ENCODE results near the gene ZBTB22.
"Not testable (repeated sequence)": the region's sequence is repeated elsewhere in the genome, so short reads cannot be mapped to it uniquely, and the experiment has no call there.

The ZBTB22 gene, protein sequence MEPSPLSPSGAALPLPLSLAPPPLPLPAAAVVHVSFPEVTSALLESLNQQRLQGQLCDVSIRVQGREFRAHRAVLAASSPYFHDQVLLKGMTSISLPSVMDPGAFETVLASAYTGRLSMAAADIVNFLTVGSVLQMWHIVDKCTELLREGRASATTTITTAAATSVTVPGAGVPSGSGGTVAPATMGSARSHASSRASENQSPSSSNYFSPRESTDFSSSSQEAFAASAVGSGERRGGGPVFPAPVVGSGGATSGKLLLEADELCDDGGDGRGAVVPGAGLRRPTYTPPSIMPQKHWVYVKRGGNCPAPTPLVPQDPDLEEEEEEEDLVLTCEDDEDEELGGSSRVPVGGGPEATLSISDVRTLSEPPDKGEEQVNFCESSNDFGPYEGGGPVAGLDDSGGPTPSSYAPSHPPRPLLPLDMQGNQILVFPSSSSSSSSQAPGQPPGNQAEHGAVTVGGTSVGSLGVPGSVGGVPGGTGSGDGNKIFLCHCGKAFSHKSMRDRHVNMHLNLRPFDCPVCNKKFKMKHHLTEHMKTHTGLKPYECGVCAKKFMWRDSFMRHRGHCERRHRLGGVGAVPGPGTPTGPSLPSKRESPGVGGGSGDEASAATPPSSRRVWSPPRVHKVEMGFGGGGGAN

DNA sequence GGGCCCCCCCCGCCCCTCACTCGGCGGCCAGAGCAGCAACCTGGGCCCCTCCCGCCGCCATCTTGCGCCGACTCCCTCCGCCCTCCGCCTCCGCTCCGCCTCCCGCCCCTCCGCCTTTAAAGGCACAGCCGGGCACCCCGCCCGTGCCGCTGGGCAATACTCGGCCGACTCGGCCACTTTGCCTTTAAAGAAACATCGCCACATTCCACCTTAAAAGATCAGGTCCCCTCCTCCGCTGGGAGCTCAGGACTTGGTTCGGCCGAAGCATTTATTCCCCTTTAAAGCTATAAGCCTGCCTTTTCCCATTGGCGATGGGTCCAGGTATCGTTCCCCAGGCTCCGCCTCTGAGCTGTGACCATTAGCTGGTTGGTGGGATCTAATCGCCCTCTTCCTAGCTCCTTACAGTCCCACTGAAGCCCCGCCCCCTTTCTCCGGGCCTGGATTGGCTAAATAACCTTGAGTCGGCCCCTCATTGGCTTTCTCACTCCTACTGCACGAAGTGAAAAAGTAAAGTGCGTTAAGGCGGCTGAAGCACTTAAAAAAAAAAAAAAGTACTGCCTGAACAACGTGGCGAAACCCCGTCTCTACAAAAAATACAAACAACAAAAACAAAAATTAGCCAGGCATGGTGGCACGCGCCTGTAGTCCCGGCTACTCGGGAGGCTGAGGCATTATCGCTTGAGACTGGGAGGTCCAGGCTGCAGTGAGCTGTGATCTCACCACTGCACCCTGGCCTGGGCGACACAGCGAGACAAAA is at the start of gene ZBTB22:
TSS of gene ZBTB22 (minus strand) at position 76 of the 757 bp plus-strand sequence. CDS start 828 bp downstream, outside the sequence.
- peak; percentile 91 to 98 (median 91) for DNase-seq (ENCODE audit: low read depth in 3 of 3)

DNA sequence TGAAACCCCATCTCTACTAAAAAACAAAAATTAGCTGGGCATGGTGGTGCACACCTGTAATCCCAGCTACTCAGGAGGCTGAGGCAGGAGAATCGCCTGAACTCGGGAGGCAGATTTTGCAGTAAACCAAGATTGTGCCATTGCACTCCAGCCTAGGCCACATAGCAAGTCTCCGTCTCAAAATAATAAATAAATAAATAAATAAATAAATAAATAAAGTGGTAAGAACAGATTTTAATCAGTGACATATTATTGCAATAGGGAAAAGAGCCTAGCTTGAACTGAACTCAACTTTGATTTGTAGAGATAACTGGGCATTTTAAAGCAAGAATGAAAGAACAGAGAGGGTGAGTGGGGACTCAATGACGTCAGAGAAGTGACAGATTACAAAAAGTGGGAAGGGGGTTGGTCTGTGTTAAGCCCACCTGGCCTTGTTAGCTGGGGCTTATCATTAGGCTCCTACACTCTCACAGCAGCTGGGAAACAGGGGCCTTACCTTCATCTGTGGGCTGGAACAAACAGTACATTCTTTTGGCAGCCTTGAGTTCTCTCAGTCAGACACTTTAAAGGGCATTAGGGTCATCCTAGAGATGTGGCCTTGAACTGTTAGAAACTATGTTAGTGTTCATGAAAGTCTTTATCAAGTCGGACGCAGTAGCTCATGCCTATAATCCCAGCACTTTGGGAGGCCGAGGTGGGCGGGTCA is 49.6 kb upstream of the ZBTB22 start:
- DNase-seq (ENCODE audit: low read depth in 3 of 3), result no peak

GRCh38 chr6:33365206-33365971 is 47.8 kb upstream of the ZBTB22 start:
- not testable (repeated sequence) for DNase-seq (ENCODE audit: low read depth in 3 of 3)

- not testable (repeated sequence) for DNase-seq (ENCODE audit: low read depth in 3 of 3)
Measured at GRCh38 chr6:33364475-33365205, 47.1 kb upstream of the ZBTB22 start.

DNA sequence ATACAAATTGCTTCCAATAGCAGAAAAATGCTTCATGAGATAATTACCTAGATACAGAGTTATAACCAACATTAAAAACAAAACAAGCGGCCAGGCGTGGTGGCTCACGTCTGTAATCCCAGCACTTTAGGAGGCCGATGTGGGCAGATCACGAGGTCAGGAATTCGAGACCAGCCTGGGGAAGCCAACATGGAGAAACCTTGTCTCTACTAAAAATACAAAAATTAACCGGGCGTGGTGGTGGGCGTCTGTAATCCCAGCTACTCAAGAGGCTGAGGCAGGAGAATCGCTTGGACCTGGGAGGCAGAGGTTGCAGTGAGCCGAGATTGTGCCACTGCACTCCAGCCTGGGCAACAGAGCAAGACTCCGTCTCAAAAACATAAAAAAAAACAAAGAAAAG is 45.9 kb upstream of the ZBTB22 start:
- not testable (repeated sequence) for DNase-seq (ENCODE audit: low read depth in 3 of 3)

GRCh38 chr6:33359331-33359730 is 41.8 kb upstream of the ZBTB22 start:
- DNase-seq (ENCODE audit: low read depth in 3 of 3), result no peak

GRCh38 chr6:33357160-33357871 is 39.8 kb upstream of the ZBTB22 start:
- not testable (repeated sequence) for DNase-seq (ENCODE audit: low read depth in 3 of 3)

- no peak for DNase-seq (ENCODE audit: low read depth in 3 of 3)
Measured at GRCh38 chr6:33356295-33356694, 38.8 kb upstream of the ZBTB22 start.

GRCh38 chr6:33355860-33356259 is 38.3 kb upstream of the ZBTB22 start:
- not testable (repeated sequence) for DNase-seq (ENCODE audit: low read depth in 3 of 3)

- no peak for DNase-seq (ENCODE audit: low read depth in 3 of 3)
Measured at GRCh38 chr6:33347816-33348215, 30.3 kb upstream of the ZBTB22 start.

- DNase-seq (ENCODE audit: low read depth in 3 of 3), result not testable (repeated sequence)
Measured at GRCh38 chr6:33346972-33347371, 29.4 kb upstream of the ZBTB22 start.

DNA sequence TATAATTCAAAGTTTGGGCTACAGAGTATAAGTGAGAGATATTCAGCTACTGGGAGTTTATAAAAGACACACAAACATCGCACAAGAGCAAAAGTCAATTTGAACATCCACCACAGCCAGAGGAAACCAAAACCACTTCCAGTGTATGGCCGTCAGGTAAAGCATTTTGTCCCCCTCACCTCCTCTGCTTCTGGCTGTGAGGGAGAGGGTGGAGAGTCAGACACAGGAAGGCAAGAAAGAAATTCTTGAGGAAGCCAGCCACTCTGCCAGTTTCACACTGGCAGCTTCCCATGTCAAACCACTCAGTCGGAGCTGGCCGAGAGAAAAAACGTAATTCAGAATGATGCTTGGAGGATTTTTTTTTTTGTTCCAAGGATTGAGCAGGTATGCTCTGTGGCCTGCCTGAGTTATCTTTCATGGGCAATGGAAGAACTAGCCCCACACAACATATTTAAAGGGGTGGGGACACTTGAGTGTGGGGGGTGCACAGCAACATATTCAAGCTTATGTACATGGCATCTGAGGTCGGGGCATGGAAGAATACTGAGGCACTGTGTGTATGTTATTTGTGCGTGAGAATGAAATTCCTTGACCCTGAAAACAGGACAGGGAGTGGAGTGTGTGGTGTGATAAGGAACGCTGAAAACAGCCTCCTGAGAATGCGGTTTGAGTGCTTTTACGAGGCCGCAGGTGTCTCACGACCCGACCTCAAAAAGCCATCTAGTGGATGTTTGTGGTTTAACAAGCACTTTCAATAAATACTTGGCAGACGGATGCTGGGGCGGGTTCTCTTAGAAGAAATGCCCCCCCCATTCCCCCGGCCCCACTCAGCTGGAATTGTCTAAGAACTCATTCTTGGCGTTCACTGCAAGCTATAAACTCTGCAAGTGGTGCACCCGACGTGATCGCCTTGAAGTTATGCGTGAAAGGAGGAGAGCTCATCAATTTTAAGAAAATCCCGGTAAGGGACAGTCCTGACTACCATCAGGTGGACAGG is 27.5 kb upstream of the ZBTB22 start:
- peak; percentile 31 to 41 (median 32) for DNase-seq (ENCODE audit: low read depth in 3 of 3)

GRCh38 chr6:33343953-33344611 is 26.5 kb upstream of the ZBTB22 start:
- peak in 1 of 3 donors; percentile 22 for DNase-seq (ENCODE audit: low read depth in 3 of 3)

DNA sequence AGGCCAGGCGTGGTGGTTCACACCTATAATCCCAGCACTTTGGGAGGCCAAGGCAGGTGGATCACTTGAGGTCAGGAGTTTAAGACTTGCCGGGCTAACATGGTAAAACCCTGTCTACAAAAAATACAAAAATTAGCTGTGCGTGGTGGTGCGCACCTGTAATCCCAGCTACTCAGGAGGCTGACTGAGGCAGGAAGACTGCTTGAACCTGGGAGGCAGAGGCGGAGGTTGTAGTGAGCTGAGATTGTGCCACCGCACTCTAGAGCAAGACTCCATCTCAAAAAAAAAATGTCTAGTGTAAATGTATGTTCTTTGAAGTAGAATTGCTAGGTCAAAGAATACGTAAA is 26.0 kb upstream of the ZBTB22 start:
- DNase-seq (ENCODE audit: low read depth in 3 of 3), result not testable (repeated sequence)

DNA sequence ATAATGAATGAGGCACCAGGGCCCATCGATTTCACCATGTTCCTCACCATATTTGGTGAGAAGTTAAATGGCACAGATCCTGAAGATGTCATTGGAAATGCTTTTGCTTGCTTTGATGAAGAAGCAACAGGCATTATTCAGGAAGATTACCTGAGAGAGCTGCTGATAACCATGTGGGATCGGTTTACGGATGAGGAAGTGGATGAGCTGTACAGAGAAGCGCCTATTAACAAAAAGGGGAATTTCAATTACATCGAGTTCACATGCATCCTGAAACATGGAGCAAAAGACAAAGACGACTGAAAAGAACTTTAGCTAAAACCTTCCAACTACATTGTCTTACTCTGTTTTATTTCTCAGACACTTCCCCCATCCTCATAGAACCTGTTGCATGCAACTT is 21.6 kb upstream of the ZBTB22 start:
- DNase-seq (ENCODE audit: low read depth in 3 of 3), result no peak

DNA sequence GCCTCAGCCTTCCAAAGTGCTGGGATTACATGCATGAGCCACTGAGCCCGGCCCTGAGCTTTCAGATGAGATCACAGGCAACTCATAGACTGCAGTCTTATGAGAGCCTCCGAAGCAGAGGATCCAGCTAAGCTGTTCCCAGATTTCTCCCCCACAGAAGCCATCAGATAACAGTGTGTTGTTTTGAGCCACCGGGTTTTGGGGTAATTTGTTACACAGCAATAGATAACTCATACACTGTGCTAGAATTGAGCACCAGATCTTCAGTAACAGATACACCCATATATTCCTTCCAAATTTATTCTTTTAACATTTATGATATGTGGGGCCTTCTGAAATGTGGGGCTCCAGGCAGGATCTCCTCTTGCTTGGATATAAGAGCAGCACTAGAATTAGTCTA is 19.0 kb upstream of the ZBTB22 start:
- DNase-seq (ENCODE audit: low read depth in 3 of 3), result no peak

DNA sequence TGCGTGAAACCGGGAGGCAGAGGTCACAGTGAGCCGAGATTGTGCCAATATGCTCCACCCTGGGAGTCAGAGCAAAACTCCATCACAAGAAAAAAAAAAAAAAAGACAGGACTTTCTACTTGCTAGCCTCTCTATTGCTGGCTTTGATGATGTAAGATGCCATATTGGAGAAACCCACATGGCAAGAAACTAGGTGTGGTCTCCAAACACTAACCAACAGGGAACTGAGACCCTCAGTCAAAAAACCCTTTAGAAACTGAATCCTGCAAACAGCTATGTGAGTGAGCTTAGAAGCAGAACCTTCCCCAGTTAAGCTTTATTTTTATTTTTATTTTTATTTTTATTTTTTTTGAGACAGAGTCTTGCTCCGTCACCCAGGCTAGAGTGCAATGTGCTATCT is 18.4 kb upstream of the ZBTB22 start:
- no peak for DNase-seq (ENCODE audit: low read depth in 3 of 3)

- no peak for DNase-seq (ENCODE audit: low read depth in 3 of 3)
Measured at GRCh38 chr6:33333666-33334065, 16.1 kb upstream of the ZBTB22 start.
